Cardiac muscle cell (in vitro differentiated cells and primary cell): ENCODE results near the gene LENEP. TPM values are rescaled to one million over a fixed set of nuclear protein-coding genes. Genes with fewer than 3 reads are reported as not detected.

ENCODE experiments used
- DNase-seq, 2 donors: peaks; one replicate each; pipeline versions ENCODE4 v3.0.0 to v3.0.0-alpha.2; 2010 to 2017; ENCODE audit warnings: low read depth in 1 of 2, low spot score in 1 of 2
- H3K27ac ChIP-seq: fragments of 200-600 bp; sonication (generic); 2 replicates; pipeline ENCODE4 v1.5.1; 2016
- H3K27me3 ChIP-seq: fragments of 200-600 bp; sonication (generic); 2 replicates; pipeline ENCODE4 v1.6.0; 2016; ENCODE audit warnings: control low read depth
- H3K36me3 ChIP-seq: fragments of 200-600 bp; sonication (generic); 2 replicates; pipeline ENCODE4 v1.5.1; 2016; ENCODE audit warnings: control low read depth
- H3K4me1 ChIP-seq: fragments of 200-600 bp; sonication (generic); 2 replicates; pipeline ENCODE4 v1.8.1; 2017; ENCODE audit warnings: low read depth, mild to moderate bottlenecking, mixed run types
- H3K4me3 ChIP-seq: fragments of 200-600 bp; sonication (generic); 2 replicates; pipeline ENCODE4 v1.5.1; 2016; ENCODE audit warnings: mild to moderate bottlenecking
- H3K9me3 ChIP-seq: fragments of 200-600 bp; sonication (generic); 2 replicates; pipeline ENCODE4 v1.5.1; 2017; ENCODE audit warnings: low read depth, mild to moderate bottlenecking, control low read depth
- CTCF ChIP-seq: IDR thresholded peaks from 2 replicates; pipeline ENCODE4 v1.5.1; 2012; ENCODE audit warnings: low read depth, mild to moderate bottlenecking, low read length
- polyA plus RNA-seq: library from polyadenylated mRNA; unstranded; fragments of >200 nt; fragmentation: Nextera tagmentation; extraction: Ambion mirVana; gene quantifications from 2 replicates; pipeline ENCODE4 v1.2.1, GENCODE V29; 2016
- total RNA-seq: library from RNA; depleted of rRNA; stranded (reverse); fragments of >200 nt; gene quantifications from 2 replicates; pipeline ENCODE4 v1.2.3, GENCODE V29; 2016

LENEP gene
- total and polyA plus RNA-seq, 2 experiments from 2014 or later = 0.72 TPM; not detected in 1

GRCh38 chr1:155005076-155006011, 12.0 kb downstream of the LENEP start:
- Histone ChIP-seq H3K27ac (no peak overlapping the region), H3K4me3 (no peak overlapping the region), H3K4me1 (no peaks in the 10 kb centered on the region), H3K27me3 (no peaks in the 10 kb centered on the region), H3K36me3 (no peaks in the 10 kb centered on the region), H3K9me3 (no peaks in the 10 kb centered on the region)
- no peak for DNase-seq
- TF ChIP-seq CTCF = no peak

GRCh38 chr1:155006601-155007101, 13.3 kb downstream of the LENEP start:
- no peak for TF ChIP-seq CTCF
- peak in 1 of 2 donors; percentile 41 for DNase-seq
- no peaks in the 10 kb centered on the region for H3K4me1 ChIP-seq

GRCh38 chr1:155007251-155007828, 14.0 kb downstream of the LENEP start:
- no peaks in the 10 kb centered on the region for H3K27me3 ChIP-seq
- no peak for DNase-seq
- H3K9me3 ChIP-seq = no peaks in the 10 kb centered on the region
- no peak for TF ChIP-seq CTCF
- no peak overlapping the region for H3K4me3 ChIP-seq
- no peaks in the 10 kb centered on the region for H3K36me3 ChIP-seq
- no peaks in the 10 kb centered on the region for H3K4me1 ChIP-seq
- no peak overlapping the region for H3K27ac ChIP-seq

More at GRCh38 chr1:155006601-155007101, 13.3 kb downstream of the LENEP start:
- Histone ChIP-seq H3K27ac (no peak overlapping the region), H3K27me3 (no peaks in the 10 kb centered on the region), H3K9me3 (no peaks in the 10 kb centered on the region), H3K4me3 (no peak overlapping the region), H3K36me3 (no peaks in the 10 kb centered on the region)

- Histone ChIP-seq H3K27me3 (no peaks in the 10 kb centered on the region), H3K4me3 (no peak overlapping the region), H3K27ac (no peak overlapping the region), H3K4me1 (no peaks in the 10 kb centered on the region), H3K36me3 (no peaks in the 10 kb centered on the region), H3K9me3 (no peaks in the 10 kb centered on the region)
- TF ChIP-seq CTCF = no peak
- DNase-seq = no peak
Observed at GRCh38 chr1:155008015-155008941, 14.9 kb downstream of the LENEP start.

- no peak overlapping the region for H3K27ac ChIP-seq
- H3K36me3 ChIP-seq = no peaks in the 10 kb centered on the region
- H3K9me3 ChIP-seq = no peaks in the 10 kb centered on the region
- DNase-seq = no peak
- no peak overlapping the region for H3K4me3 ChIP-seq
- no peaks in the 10 kb centered on the region for H3K4me1 ChIP-seq
- no peaks in the 10 kb centered on the region for H3K27me3 ChIP-seq
- no peak for TF ChIP-seq CTCF
Observed at GRCh38 chr1:155009221-155009711, 15.9 kb downstream of the LENEP start.
